ENCODE results near the gene DVL2. TPM values are rescaled to one million over a fixed set of nuclear protein-coding genes. Genes with fewer than 3 reads are reported as not detected.

The DVL2 gene
- total and polyA plus RNA-seq, 2 experiments from 2014 or later: 79.2 to 121 TPM

- peaks cover 44% of the 10 kb centered on the region for H3K27me3 ChIP-seq
- peaks cover 18% of the 10 kb centered on the region for H3K36me3 ChIP-seq
- no peaks in the 10 kb centered on the region for H3K9me3 ChIP-seq (ENCODE audit: low read depth)
- TF ChIP-seq CTCF (IDR thresholded peaks at IDR 0.05; ENCODE audit: low read depth, low read length): no peak
- H3K4me1 ChIP-seq (ENCODE audit: low read depth): peaks cover 5% of the 10 kb centered on the region
- H3K4me3 ChIP-seq: no peak overlapping the region
- DNase-seq (ENCODE audit: low read depth in 1 of 2, low spot score in 1 of 2): no peak
- no peak overlapping the region for H3K27ac ChIP-seq
Measured at GRCh38 chr17:7260151-7260550, 25.8 kb upstream of the DVL2 start.

GRCh38 chr17:7259555-7259889 lies 25.2 kb upstream of the DVL2 start:
- peaks cover 18% of the 10 kb centered on the region for H3K36me3 ChIP-seq
- peaks cover 41% of the 10 kb centered on the region for H3K27me3 ChIP-seq
- H3K9me3 ChIP-seq (ENCODE audit: low read depth): no peaks in the 10 kb centered on the region
- no peak overlapping the region for H3K27ac ChIP-seq
- no peak for DNase-seq (ENCODE audit: low read depth in 1 of 2, low spot score in 1 of 2)
- H3K4me3 ChIP-seq: no peak overlapping the region
- TF ChIP-seq CTCF (IDR thresholded peaks at IDR 0.05; ENCODE audit: low read depth, low read length): no peak
- peaks cover 5% of the 10 kb centered on the region for H3K4me1 ChIP-seq (ENCODE audit: low read depth)

- TF ChIP-seq CTCF (IDR thresholded peaks at IDR 0.05; ENCODE audit: low read depth, low read length): no peak
- peak in 1 of 2 donors; percentile 63 for DNase-seq (ENCODE audit: low read depth in 1 of 2, low spot score in 1 of 2)
- H3K36me3 ChIP-seq: peaks cover 22% of the 10 kb centered on the region
- H3K27me3 ChIP-seq: peaks cover 36% of the 10 kb centered on the region
- no peak overlapping the region for H3K4me3 ChIP-seq
- no peaks in the 10 kb centered on the region for H3K9me3 ChIP-seq (ENCODE audit: low read depth)
- H3K4me1 ChIP-seq (ENCODE audit: low read depth): peaks cover 5% of the 10 kb centered on the region
- H3K27ac ChIP-seq: no peak overlapping the region
Measured at GRCh38 chr17:7258731-7259554, 24.6 kb upstream of the DVL2 start.

GRCh38 chr17:7256766-7257456 lies 22.6 kb upstream of the DVL2 start:
- no peak for DNase-seq (ENCODE audit: low read depth in 1 of 2, low spot score in 1 of 2)
- Histone ChIP-seq H3K36me3 (peaks cover 22% of the 10 kb centered on the region), H3K4me1 (ENCODE audit: low read depth) (peaks cover 5% of the 10 kb centered on the region), H3K9me3 (ENCODE audit: low read depth) (no peaks in the 10 kb centered on the region), H3K27me3 (peaks cover 15% of the 10 kb centered on the region), H3K4me3 (no peak overlapping the region), H3K27ac (no peak overlapping the region)
- no peak for TF ChIP-seq CTCF (IDR thresholded peaks at IDR 0.05; ENCODE audit: low read depth, low read length)

GRCh38 chr17:7254511-7254910 lies 20.2 kb upstream of the DVL2 start:
- Histone ChIP-seq H3K4me3 (no peak overlapping the region), H3K4me1 (ENCODE audit: low read depth) (peaks cover 8% of the 10 kb centered on the region), H3K36me3 (peaks cover 22% of the 10 kb centered on the region), H3K27me3 (no peaks in the 10 kb centered on the region), H3K9me3 (ENCODE audit: low read depth) (no peaks in the 10 kb centered on the region), H3K27ac (no peak overlapping the region)
- no peak for TF ChIP-seq CTCF (IDR thresholded peaks at IDR 0.05; ENCODE audit: low read depth, low read length)
- DNase-seq (ENCODE audit: low read depth in 1 of 2, low spot score in 1 of 2): no peak

Measured in cardiac muscle cell (in vitro differentiated cells and primary cell).